DOHH2 (cell line): Measurements from ENCODE around the gene SAE1.

Source experiments
- H3F3A ChIP-seq: fragments of 200-600 bp; sonication (generic), shearing (Covaris generic); 2 replicates; pipeline ENCODE4 v1.6.0; 2016; ENCODE audit warnings: antibody characterized with exemption, mild to moderate bottlenecking; ENCODE audit not compliant: control insufficient read depth, insufficient read depth
- H3K27ac ChIP-seq: fragments of 200-600 bp; sonication (generic); 2 replicates; pipeline ENCODE4 v1.5.1; 2014; ENCODE audit warnings: low read depth, mild to moderate bottlenecking, low read length, moderate library complexity
- H3K27me3 ChIP-seq: fragments of 200-600 bp; sonication (generic); 2 replicates; pipeline ENCODE4 v1.6.1; 2014; ENCODE audit warnings: mild to moderate bottlenecking, low read length, mixed read lengths; ENCODE audit not compliant: control insufficient read depth
- H3K36me3 ChIP-seq: fragments of 200-600 bp; sonication (generic); 2 replicates; pipeline ENCODE4 v1.6.1; 2014; ENCODE audit warnings: mild to moderate bottlenecking, low read length, moderate library complexity, mixed read lengths; ENCODE audit not compliant: control insufficient read depth
- H3K4me1 ChIP-seq: fragments of 200-600 bp; sonication (generic); 2 replicates; pipeline ENCODE4 v1.6.1; 2014; ENCODE audit warnings: mild to moderate bottlenecking, low read length, mixed read lengths; ENCODE audit not compliant: control insufficient read depth
- H3K4me2 ChIP-seq: fragments of 200-600 bp; sonication (generic); 2 replicates; pipeline ENCODE4 v1.6.0; 2014; ENCODE audit warnings: mild to moderate bottlenecking, low read length, moderate library complexity
- H3K4me3 ChIP-seq: fragments of 200-600 bp; sonication (generic); 2 replicates; pipeline ENCODE4 v1.5.1; 2014; ENCODE audit warnings: mild to moderate bottlenecking, low read length, mixed read lengths
- H3K79me2 ChIP-seq: fragments of 200-600 bp; sonication (generic); 2 replicates; pipeline ENCODE4 v1.6.1; 2014; ENCODE audit warnings: mild to moderate bottlenecking, low read length, mixed read lengths; ENCODE audit not compliant: control insufficient read depth
- H3K9me2 ChIP-seq: fragments of 200-600 bp; sonication (generic); replicated peaks from 2 replicates; pipeline ENCODE4 v1.6.1; 2014; ENCODE audit warnings: mild to moderate bottlenecking, low read length, mixed read lengths; ENCODE audit not compliant: control insufficient read depth
- H3K9me3 ChIP-seq: fragments of 200-600 bp; sonication (generic); 2 replicates; pipeline ENCODE4 v1.6.1; 2014; ENCODE audit warnings: antibody characterized with exemption, low read length, mixed read lengths; ENCODE audit not compliant: control insufficient read depth, insufficient read depth
- H4K20me1 ChIP-seq: fragments of 200-600 bp; sonication (generic); 2 replicates; pipeline ENCODE4 v1.6.0; 2014; ENCODE audit warnings: low read depth, mild to moderate bottlenecking, antibody characterized with exemption, low read length, moderate library complexity; ENCODE audit not compliant: control insufficient read depth, insufficient read depth
- EZH2phosphoT487 ChIP-seq: fragments of 200-600 bp; sonication (generic); IDR thresholded peaks from 2 replicates; pipeline ENCODE4 v1.6.1; 2017; ENCODE audit warnings: borderline replicate concordance, mild to moderate bottlenecking, antibody characterized with exemption, low read length, moderate library complexity, mixed read lengths
- TF ChIP-seq, protein P1 (sequence below): fragments of 200-600 bp; sonication (generic); IDR thresholded peaks from one replicate; pipeline ENCODE4 v1.5.1; 2014; ENCODE audit warnings: antibody characterized with exemption, mild to moderate bottlenecking, low read depth, low read length; ENCODE audit not compliant: poor library complexity, severe bottlenecking

SAE1 gene

GRCh38 chr19:47258895-47259555, 128.4 kb downstream of the SAE1 start:
- peaks cover 27% of the 10 kb centered on the region for H3K4me1 ChIP-seq
- H3K4me3 ChIP-seq, result no peak overlapping the region
- no peak overlapping the region for H3K27ac ChIP-seq
- H3K4me2 ChIP-seq, result no peak overlapping the region
- H3K36me3 ChIP-seq, result peaks cover 34% of the 10 kb centered on the region
- TF ChIP-seq EZH2phosphoT487, result no peak
- TF ChIP-seq, protein P1, sequence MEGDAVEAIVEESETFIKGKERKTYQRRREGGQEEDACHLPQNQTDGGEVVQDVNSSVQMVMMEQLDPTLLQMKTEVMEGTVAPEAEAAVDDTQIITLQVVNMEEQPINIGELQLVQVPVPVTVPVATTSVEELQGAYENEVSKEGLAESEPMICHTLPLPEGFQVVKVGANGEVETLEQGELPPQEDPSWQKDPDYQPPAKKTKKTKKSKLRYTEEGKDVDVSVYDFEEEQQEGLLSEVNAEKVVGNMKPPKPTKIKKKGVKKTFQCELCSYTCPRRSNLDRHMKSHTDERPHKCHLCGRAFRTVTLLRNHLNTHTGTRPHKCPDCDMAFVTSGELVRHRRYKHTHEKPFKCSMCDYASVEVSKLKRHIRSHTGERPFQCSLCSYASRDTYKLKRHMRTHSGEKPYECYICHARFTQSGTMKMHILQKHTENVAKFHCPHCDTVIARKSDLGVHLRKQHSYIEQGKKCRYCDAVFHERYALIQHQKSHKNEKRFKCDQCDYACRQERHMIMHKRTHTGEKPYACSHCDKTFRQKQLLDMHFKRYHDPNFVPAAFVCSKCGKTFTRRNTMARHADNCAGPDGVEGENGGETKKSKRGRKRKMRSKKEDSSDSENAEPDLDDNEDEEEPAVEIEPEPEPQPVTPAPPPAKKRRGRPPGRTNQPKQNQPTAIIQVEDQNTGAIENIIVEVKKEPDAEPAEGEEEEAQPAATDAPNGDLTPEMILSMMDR, result no peak
- H3K79me2 ChIP-seq, result peaks cover 16% of the 10 kb centered on the region
- H4K20me1 ChIP-seq, result no peaks in the 10 kb centered on the region
- H3K27me3 ChIP-seq, result no peaks in the 10 kb centered on the region
- no peaks in the 10 kb centered on the region for H3F3A ChIP-seq
- no peaks in the 10 kb centered on the region for H3K9me3 ChIP-seq
- H3K9me2 ChIP-seq, result no peaks in the 10 kb centered on the region
